ENCODE measurements around the gene RALGPS2.

The RALGPS2 gene

DNA sequence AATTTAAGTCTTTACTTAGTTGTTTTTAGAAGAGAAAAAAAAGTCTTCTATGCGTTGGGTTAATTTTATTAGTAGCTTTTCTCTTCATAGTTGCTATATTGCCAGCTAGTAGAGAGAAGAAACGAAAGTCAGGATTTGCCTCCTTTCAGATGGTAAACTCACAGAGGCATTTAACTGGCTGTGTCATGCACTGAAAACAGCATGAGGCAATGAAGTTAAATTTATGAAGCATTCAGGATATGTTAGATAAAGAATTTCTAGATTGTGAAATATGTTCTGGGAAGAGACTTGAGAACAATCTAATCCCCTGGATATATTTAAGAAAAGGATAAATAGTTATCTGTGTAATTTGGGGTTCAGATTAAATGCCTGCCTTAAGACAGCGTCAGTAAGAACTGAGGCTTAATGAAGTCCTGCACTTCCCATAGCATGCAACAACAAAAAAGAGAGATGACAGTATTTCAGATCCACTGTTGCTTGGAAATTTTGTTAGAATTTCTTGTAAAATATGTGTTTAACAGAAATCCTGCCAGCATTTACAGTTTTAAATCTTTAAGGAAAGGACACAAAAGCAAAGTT, 144.2 kb downstream of the RALGPS2 start:
- no peak overlapping the region for H3K4me3 ChIP-seq (ENCODE audit: insufficient read depth, low read length, poor library complexity, severe bottlenecking)
- no peaks in the 10 kb centered on the region for H3K9me2 ChIP-seq (replicated peaks; ENCODE audit: insufficient read depth, low read length)
- H3K27ac ChIP-seq (ENCODE audit: low read depth, low read length) = no peak overlapping the region
- H3K27me3 ChIP-seq (ENCODE audit: low read length) = no peaks in the 10 kb centered on the region
- TF ChIP-seq, protein P1, sequence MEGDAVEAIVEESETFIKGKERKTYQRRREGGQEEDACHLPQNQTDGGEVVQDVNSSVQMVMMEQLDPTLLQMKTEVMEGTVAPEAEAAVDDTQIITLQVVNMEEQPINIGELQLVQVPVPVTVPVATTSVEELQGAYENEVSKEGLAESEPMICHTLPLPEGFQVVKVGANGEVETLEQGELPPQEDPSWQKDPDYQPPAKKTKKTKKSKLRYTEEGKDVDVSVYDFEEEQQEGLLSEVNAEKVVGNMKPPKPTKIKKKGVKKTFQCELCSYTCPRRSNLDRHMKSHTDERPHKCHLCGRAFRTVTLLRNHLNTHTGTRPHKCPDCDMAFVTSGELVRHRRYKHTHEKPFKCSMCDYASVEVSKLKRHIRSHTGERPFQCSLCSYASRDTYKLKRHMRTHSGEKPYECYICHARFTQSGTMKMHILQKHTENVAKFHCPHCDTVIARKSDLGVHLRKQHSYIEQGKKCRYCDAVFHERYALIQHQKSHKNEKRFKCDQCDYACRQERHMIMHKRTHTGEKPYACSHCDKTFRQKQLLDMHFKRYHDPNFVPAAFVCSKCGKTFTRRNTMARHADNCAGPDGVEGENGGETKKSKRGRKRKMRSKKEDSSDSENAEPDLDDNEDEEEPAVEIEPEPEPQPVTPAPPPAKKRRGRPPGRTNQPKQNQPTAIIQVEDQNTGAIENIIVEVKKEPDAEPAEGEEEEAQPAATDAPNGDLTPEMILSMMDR (IDR thresholded peaks at IDR 0.05; ENCODE audit: insufficient read depth, low read length, poor library complexity, severe bottlenecking) = no peak
- TF ChIP-seq EZH2phosphoT487 (conservative IDR thresholded peaks at IDR 0.05; ENCODE audit: low read length) = no peak
- peaks cover 8% of the 10 kb centered on the region for H3F3A ChIP-seq (ENCODE audit: insufficient read depth)
- H3K9ac ChIP-seq (ENCODE audit: low read length) = no peak overlapping the region
- H2AFZ ChIP-seq (ENCODE audit: low read depth, low read length, severe bottlenecking) = no peak overlapping the region
- no peak overlapping the region for H3K4me2 ChIP-seq (ENCODE audit: low read depth, low read length, poor library complexity, severe bottlenecking)
- H3K9me3 ChIP-seq (ENCODE audit: insufficient read depth, low read length) = no peaks in the 10 kb centered on the region
- H3K79me2 ChIP-seq (ENCODE audit: insufficient read depth, low read length) = no peaks in the 10 kb centered on the region
- peaks cover 16% of the 10 kb centered on the region; the same call in 1 of the 2 replicates for H3K36me3 ChIP-seq (ENCODE audit: low read length)
- H4K20me1 ChIP-seq (ENCODE audit: low read depth, low read length) = no peaks in the 10 kb centered on the region

- TF ChIP-seq, protein P1 (IDR thresholded peaks at IDR 0.05; ENCODE audit: insufficient read depth, low read length, poor library complexity, severe bottlenecking) = no peak
- no peak for TF ChIP-seq EZH2phosphoT487 (conservative IDR thresholded peaks at IDR 0.05; ENCODE audit: low read length)
- no peak overlapping the region for H3K27ac ChIP-seq (ENCODE audit: low read depth, low read length)
- no peaks in the 10 kb centered on the region for H3K9me2 ChIP-seq (replicated peaks; ENCODE audit: insufficient read depth, low read length)
- no peaks in the 10 kb centered on the region for H3K79me2 ChIP-seq (ENCODE audit: insufficient read depth, low read length)
- H2AFZ ChIP-seq (ENCODE audit: low read depth, low read length, severe bottlenecking) = no peak overlapping the region
- peaks cover 14% of the 10 kb centered on the region; the same call in 1 of the 2 replicates for H3K36me3 ChIP-seq (ENCODE audit: low read length)
- H3K9ac ChIP-seq (ENCODE audit: low read length) = no peak overlapping the region
- no peak overlapping the region for H3K4me3 ChIP-seq (ENCODE audit: insufficient read depth, low read length, poor library complexity, severe bottlenecking)
- H4K20me1 ChIP-seq (ENCODE audit: low read depth, low read length) = no peaks in the 10 kb centered on the region
- no peaks in the 10 kb centered on the region for H3K9me3 ChIP-seq (ENCODE audit: insufficient read depth, low read length)
- H3K27me3 ChIP-seq (ENCODE audit: low read length) = no peaks in the 10 kb centered on the region
- peaks cover 8% of the 10 kb centered on the region for H3F3A ChIP-seq (ENCODE audit: insufficient read depth)
- no peak overlapping the region for H3K4me2 ChIP-seq (ENCODE audit: low read depth, low read length, poor library complexity, severe bottlenecking)
Measured at GRCh38 chr1:178870221-178870620, 145.2 kb downstream of the RALGPS2 start.

GRCh38 chr1:178870944-178871343, 145.9 kb downstream of the RALGPS2 start, which contains the start of gene ANGPTL1:
ANGPTL1 (minus strand) TSS chr1:178871077; CDS start chr1:178865776, 5,301 bp downstream.
- H3F3A ChIP-seq (ENCODE audit: insufficient read depth) = peaks cover 8% of the 10 kb centered on the region
- H2AFZ ChIP-seq (ENCODE audit: low read depth, low read length, severe bottlenecking) = no peak within 1 kb of the TSS
- H4K20me1 ChIP-seq (ENCODE audit: low read depth, low read length) = no peaks in the 10 kb centered on the region
- no peak within 1 kb of the TSS for H3K4me3 ChIP-seq (ENCODE audit: insufficient read depth, low read length, poor library complexity, severe bottlenecking)
- no peak within 1 kb of the TSS for H3K4me2 ChIP-seq (ENCODE audit: low read depth, low read length, poor library complexity, severe bottlenecking)
- H3K9me2 ChIP-seq (replicated peaks; ENCODE audit: insufficient read depth, low read length) = no peaks in the 10 kb centered on the region
- no peaks in the 10 kb centered on the region for H3K9me3 ChIP-seq (ENCODE audit: insufficient read depth, low read length)
- no peak within 1 kb of the TSS for H3K9ac ChIP-seq (ENCODE audit: low read length)
- no peak within 1 kb of the TSS for H3K27ac ChIP-seq (ENCODE audit: low read depth, low read length)
- H3K79me2 ChIP-seq (ENCODE audit: insufficient read depth, low read length) = no peaks in the 10 kb centered on the region
- H3K27me3 ChIP-seq (ENCODE audit: low read length) = no peaks in the 10 kb centered on the region
- TF ChIP-seq, protein P1 (IDR thresholded peaks at IDR 0.05; ENCODE audit: insufficient read depth, low read length, poor library complexity, severe bottlenecking) = no peak
- TF ChIP-seq EZH2phosphoT487 (conservative IDR thresholded peaks at IDR 0.05; ENCODE audit: low read length) = no peak
- H3K36me3 ChIP-seq (ENCODE audit: low read length) = peaks cover 14% of the 10 kb centered on the region; the same call in 1 of the 2 replicates

All from SU-DHL-6 (cell line).